H1 (cell line): Measurements from ENCODE around the gene LPP. TPM values are rescaled to one million over a fixed set of nuclear protein-coding genes. Genes with fewer than 3 reads are reported as not detected.

ENCODE experiments used
- CTCF ChIA-PET: fragments of 300-600 bp; sonication (Branson Sonifier 250); formaldehyde crosslinking; loops from one replicate; lab custom pipeline; 2021; ENCODE audit not compliant: partially characterized antibody; lab: Charles Lee
- POLR2A ChIA-PET: fragments of 300-600 bp; sonication (Branson Sonifier 250); formaldehyde crosslinking; loops from one replicate; lab custom pipeline; 2021; ENCODE audit warnings: inconsistent platforms; ENCODE audit not compliant: partially characterized antibody; lab: Charles Lee
- DNase-seq, 2 experiments: peaks; one replicate each; pipeline versions ENCODE4 v3.0.0 to v3.0.0-alpha.2; 2010 to 2022; ENCODE audit warnings: low spot score in 2 of 2, low read depth in 1 of 2, mixed read lengths in 1 of 2
- FAIRE-seq: peaks from 2 replicates; lab custom pipeline; 2011; peaks lifted over from hg19 to GRCh38; lab: Jason Lieb, UNC
- H2AFZ ChIP-seq: 2 replicates; pipeline ENCODE4 v1.8.1; 2012; ENCODE audit warnings: low read length, inconsistent platforms
- H2AK5ac ChIP-seq: 2 replicates; pipeline ENCODE4 v1.6.1; 2013; ENCODE audit warnings: low read depth, low read length
- H2BK120ac ChIP-seq: replicated peaks from 2 replicates; pipeline ENCODE3; 2013; ENCODE audit warnings: low read depth, low read length, inconsistent platforms
- H2BK12ac ChIP-seq: 2 replicates; pipeline ENCODE4 v1.6.1; 2013; ENCODE audit warnings: low read depth, low read length
- H2BK15ac ChIP-seq: 2 replicates; pipeline ENCODE4 v1.6.1; 2013; ENCODE audit warnings: low read length
- H2BK20ac ChIP-seq: 2 replicates; pipeline ENCODE4 v1.6.1; 2013; ENCODE audit warnings: low read length
- H2BK5ac ChIP-seq: 2 replicates; pipeline ENCODE4 v1.6.1; 2013; ENCODE audit warnings: low read depth, low read length
- H3K14ac ChIP-seq: 2 replicates; pipeline ENCODE4 v1.6.1; 2013; ENCODE audit warnings: inconsistent platforms; ENCODE audit not compliant: insufficient read length
- H3K18ac ChIP-seq: 2 replicates; pipeline ENCODE4 v1.6.1; 2013; ENCODE audit warnings: low read length; ENCODE audit errors: extremely low read depth
- H3K23ac ChIP-seq: 2 replicates; pipeline ENCODE4 v1.6.1; 2013; ENCODE audit warnings: inconsistent platforms; ENCODE audit not compliant: insufficient read length
- H3K23me2 ChIP-seq: 2 replicates; pipeline ENCODE4 v1.6.1; 2013; ENCODE audit warnings: low read depth, low read length
- H3K27ac ChIP-seq: 2 replicates; pipeline ENCODE4 v1.6.1; 2011; ENCODE audit warnings: low read depth, low read length, inconsistent platforms
- H3K27me3 ChIP-seq, 4 experiments: replicated peaks in 1 of 4; 1 replicate in 1 of 4; 2 replicates in 3 of 4; pipeline versions ENCODE4 v1.6.1 to v1.8.1; 2011 to 2013; ENCODE audit warnings: low read length in 3 of 4, mild to moderate bottlenecking in 3 of 4, inconsistent platforms in 2 of 4, mixed read lengths in 2 of 4, moderate library complexity in 1 of 4; ENCODE audit not compliant: control insufficient read depth in 3 of 4, insufficient read depth in 3 of 4; ENCODE audit errors: extremely low read depth in 1 of 4
- H3K36me3 ChIP-seq, 4 experiments: 2 replicates each; pipeline versions ENCODE4 v1.6.1 to v1.8.1; 2011 to 2013; ENCODE audit warnings: mild to moderate bottlenecking in 4 of 4, low read length in 3 of 4, moderate library complexity in 2 of 4, control low read depth in 1 of 4, inconsistent platforms in 1 of 4; ENCODE audit not compliant: insufficient read depth in 4 of 4, control insufficient read depth in 2 of 4
- H3K4ac ChIP-seq: replicated peaks from 2 replicates; pipeline ENCODE3; 2013; ENCODE audit warnings: low read length, low read depth, mixed read lengths, inconsistent platforms; ENCODE audit not compliant: insufficient read length
- H3K4me1 ChIP-seq, 4 experiments: replicated peaks in 1 of 4; 1 replicate in 1 of 4; 2 replicates in 3 of 4; pipeline versions ENCODE4 v1.6.1 to v1.8.1; 2011 to 2013; ENCODE audit warnings: low read length in 3 of 4, inconsistent platforms in 2 of 4, mixed read lengths in 1 of 4; ENCODE audit not compliant: insufficient read depth in 4 of 4, control insufficient read depth in 3 of 4
- H3K4me2 ChIP-seq, 2 experiments: 2 replicates each; pipeline versions ENCODE4 v1.6.1 to v1.8.1; 2011 to 2013; ENCODE audit warnings: low read depth in 2 of 2, low read length in 2 of 2, control low read depth in 1 of 2, inconsistent platforms in 1 of 2, mild to moderate bottlenecking in 1 of 2; ENCODE audit not compliant: insufficient read depth in 1 of 2
- H3K4me3 ChIP-seq, 4 experiments: fragments of 200-600, 300-600 bp in 1 of 4; sonication (generic), shearing (Covaris generic), sonication (Bioruptor Twin) in 1 of 4; 2 replicates each; pipeline versions ENCODE4 v1.5.1 to v1.8.1; 2011 to 2016; ENCODE audit warnings: low read length in 4 of 4, low read depth in 3 of 4, control low read depth in 2 of 4, inconsistent platforms in 2 of 4, mild to moderate bottlenecking in 2 of 4, mixed read lengths in 1 of 4, moderate library complexity in 1 of 4; ENCODE audit not compliant: insufficient read depth in 2 of 4; ENCODE audit errors: extremely low read depth in 1 of 4
- H3K56ac ChIP-seq: replicated peaks from 2 replicates; pipeline ENCODE3; 2013; ENCODE audit warnings: low read depth, mild to moderate bottlenecking, mixed read lengths, low read length, inconsistent platforms; ENCODE audit not compliant: insufficient read length
- H3K79me1 ChIP-seq: 2 replicates; pipeline ENCODE4 v1.6.1; 2013; ENCODE audit warnings: low read depth, low read length, control low read depth
- H3K79me2 ChIP-seq, 2 experiments: 2 replicates each; pipeline versions ENCODE4 v1.6.1 to v1.8.1; 2012 to 2013; ENCODE audit warnings: low read length in 2 of 2, mild to moderate bottlenecking in 2 of 2, inconsistent platforms in 1 of 2; ENCODE audit not compliant: insufficient read depth in 2 of 2, control insufficient read depth in 1 of 2
- H3K9ac ChIP-seq, 4 experiments: replicated peaks in 1 of 4; 1 replicate in 1 of 4; 2 replicates in 3 of 4; pipeline versions ENCODE4 v1.6.1 to v1.8.1; 2011 to 2013; ENCODE audit warnings: low read depth in 3 of 4, low read length in 3 of 4, control low read depth in 2 of 4, mild to moderate bottlenecking in 2 of 4, moderate library complexity in 2 of 4, inconsistent platforms in 1 of 4; ENCODE audit errors: extremely low read depth in 1 of 4
- H3K9me3 ChIP-seq, 2 experiments: 2 replicates each; pipeline versions ENCODE4 v1.6.1 to v1.8.1; 2012 to 2013; ENCODE audit warnings: mild to moderate bottlenecking in 2 of 2, moderate library complexity in 2 of 2, control low read depth in 1 of 2, inconsistent platforms in 1 of 2, low read depth in 1 of 2, low read length in 1 of 2, mixed read lengths in 1 of 2; ENCODE audit not compliant: insufficient read depth in 2 of 2
- H4K20me1 ChIP-seq, 2 experiments: replicated peaks in 1 of 2; 2 replicates each; pipeline versions ENCODE3 to v1.8.1; 2011 to 2013; ENCODE audit warnings: inconsistent platforms in 2 of 2, low read length in 2 of 2, mild to moderate bottlenecking in 1 of 2; ENCODE audit not compliant: insufficient read depth in 2 of 2, control insufficient read depth in 1 of 2
- H4K5ac ChIP-seq: 2 replicates; pipeline ENCODE4 v1.6.1; 2013; ENCODE audit warnings: low read length, low read depth, mixed read lengths, inconsistent platforms; ENCODE audit not compliant: insufficient read length
- H4K8ac ChIP-seq: 2 replicates; pipeline ENCODE4 v1.8.0; 2013; ENCODE audit warnings: mild to moderate bottlenecking, moderate library complexity, low read length, inconsistent platforms; ENCODE audit not compliant: insufficient read depth; ENCODE audit errors: extremely low read depth
- H4K91ac ChIP-seq: replicated peaks from 2 replicates; pipeline ENCODE3; 2013; ENCODE audit warnings: low read length, mixed read lengths, inconsistent platforms; ENCODE audit not compliant: insufficient read length
- CHD1 ChIP-seq: IDR thresholded peaks from 2 replicates; pipeline ENCODE4 v1.6.1; 2012; ENCODE audit warnings: low read depth, low read length, improper control_type of control experiment
- KDM5A ChIP-seq: fragments of 200-600 bp; IDR thresholded peaks from 2 replicates; pipeline ENCODE4 v1.7.1; 2012; ENCODE audit warnings: mild to moderate bottlenecking, low read length, inconsistent platforms, mixed read lengths
- NRF1 ChIP-seq: IDR thresholded peaks from 2 replicates; pipeline ENCODE4 v1.6.1; 2011; ENCODE audit warnings: mild to moderate bottlenecking, low read depth, low read length, improper control_type of control experiment
- RFX5 ChIP-seq: IDR thresholded peaks from 2 replicates; pipeline ENCODE4 v1.6.1; 2011; ENCODE audit warnings: low read depth, low read length, improper control_type of control experiment, borderline replicate concordance
- SAP30 ChIP-seq: fragments of 300-600 bp; sonication (generic); IDR thresholded peaks from 2 replicates; pipeline ENCODE4 v1.7.1; 2012; ENCODE audit warnings: low read length, moderate library complexity, mild to moderate bottlenecking, inconsistent platforms; ENCODE audit not compliant: insufficient read depth, insufficient replicate concordance
- SRF ChIP-seq: IDR thresholded peaks from 2 replicates; pipeline ENCODE4 v1.6.1; 2011; ENCODE audit warnings: mild to moderate bottlenecking, low read depth, low read length, moderate library complexity
- SUZ12 ChIP-seq: fragments of 200-600 bp; sonication (generic); IDR thresholded peaks from 2 replicates; pipeline ENCODE4 v1.6.1; 2012; ENCODE audit warnings: mild to moderate bottlenecking, inconsistent platforms, low read length, moderate library complexity, mixed read lengths
- TAF7 ChIP-seq: optimal IDR thresholded peaks from 2 replicates; pipeline ENCODE3; 2011; ENCODE audit warnings: low read depth, mild to moderate bottlenecking, inconsistent platforms, low read length, moderate library complexity, borderline replicate concordance
- WGBS, 2 experiments: shearing (Covaris generic) in 1 of 2; methylation state at CpG; one replicate each; pipeline versions ENCODE4 v1.1.6 to v1.1.7; 2013 to 2015; ENCODE audit warnings: low lambda C conversion rate in 2 of 2, mixed read lengths in 2 of 2, inconsistent platforms in 1 of 2, low coverage in 1 of 2, missing lambda C conversion rate in 1 of 2; ENCODE audit not compliant: insufficient replicate concordance in 2 of 2, insufficient coverage in 1 of 2, insufficient read length in 1 of 2; ENCODE audit errors: extremely low coverage in 1 of 2, missing lambda C conversion rate in 1 of 2; 5-methylcytosine and 5-hydroxymethylcytosine counted together
- polyA plus RNA-seq, 7 experiments: library from polyadenylated mRNA; depleted of rRNA in 3 of 7; stranded (reverse) in 5 of 7; unstranded in 2 of 7; fragments of >200 nt in 5 of 7; fragments of 200-250 nt in 2 of 7; gene quantifications; 1 replicate in 5 of 7; 2 replicates in 1 of 7; 4 replicates in 1 of 7; pipeline versions ENCODE4 v1.2.1 to v1.2.3, GENCODE V29; 2011 to 2013; ENCODE audit warnings: missing spikeins in 2 of 7, mixed read lengths in 2 of 7
- total RNA-seq: library from RNA; stranded (reverse); fragmentation: NEBNext Ultra II Directional; extraction: Animal tissue kit (Norgen Biotek cat#: 25700); gene quantifications from 2 replicates; pipeline ENCODE4 v1.2.1, GENCODE V29; 2021

Gene LPP
- total and polyA plus RNA-seq, 2 of the 8 experiments (the other 6 are each of a cell fraction or from before 2014, with no cell fraction given): 10.0 to 53.3 TPM

- FAIRE-seq: no peak
- WGBS, 2 experiments: 92% methylated on average over 3 of the region's 3 CpGs; no CpG with 5 or more reads in 1 of the 2 experiments
- Histone ChIP-seq H4K91ac (no peak overlapping the region), H3K23ac (no peak overlapping the region), H3K79me2 (no peaks in the 10 kb centered on the region), H3K9me3 (no peaks in the 10 kb centered on the region), H3K4ac (no peak overlapping the region), H3K27me3 (no peaks in the 10 kb centered on the region), H3K79me1 (no peaks in the 10 kb centered on the region), H2AFZ (no peak overlapping the region), H2BK20ac (no peak overlapping the region), H2BK5ac (no peak overlapping the region), H3K27ac (no peak overlapping the region), H4K8ac (no peak overlapping the region), H2BK15ac (no peak overlapping the region), H3K9ac (no peak overlapping the region), H3K4me2 (no peak overlapping the region), H3K36me3 (no peaks in the 10 kb centered on the region; a peak in 1 of 8 replicates), H3K56ac (no peak overlapping the region), H3K14ac (no peak overlapping the region), H2BK120ac (no peak overlapping the region), H3K23me2 (no peaks in the 10 kb centered on the region), H3K4me1 (no peaks in the 10 kb centered on the region), H2BK12ac (no peak overlapping the region), H4K20me1 (no peaks in the 10 kb centered on the region), H3K4me3 (no peak overlapping the region), H3K18ac (no peak overlapping the region), H4K5ac (no peak overlapping the region), H2AK5ac (no peak overlapping the region)
- ChIA-PET POLR2A (no interaction called here), CTCF (interaction anchor here (0.6 to 1.2 kb wide), 4 partner anchors 8 to 274 kb away, joined by 3 to 4 read pairs (median 4); no protein-coding TSS in a partner anchor)
- DNase-seq: no peak
- TF ChIP-seq TAF7 (no peak), SUZ12 (no peak), RFX5 (no peak), CHD1 (no peak), NRF1 (no peak), KDM5A (no peak), SRF (no peak), SAP30 (no peak)
Observed at GRCh38 chr3:188680605-188681004, 526.6 kb downstream of the LPP start.
